Panc1 (cell line): ENCODE measurements around the gene MSTO1. TPM values are rescaled to one million over a fixed set of nuclear protein-coding genes. Genes with fewer than 3 reads are reported as not detected.
"Not testable (repeated sequence)": the region's sequence is repeated elsewhere in the genome, so short reads cannot be mapped to it uniquely, and the experiment has no call there.

Experiments used
- ATAC-seq: fragments of 200-7000 bp; cut with Tn5 transposase; 2 replicates; pipeline ENCODE4 v1.9.1; 2020; ENCODE audit warnings: mild to moderate bottlenecking, moderate library complexity
- BruUV-seq: library from RNA; stranded (reverse); fragments of 400-500 nt; replicated peaks from 2 replicates; lab custom pipeline; 2021; lab: Mats Ljungman, UMichigan
- CTCF ChIA-PET: fragments of 300-600 bp; sonication (Branson Sonifier 250); formaldehyde crosslinking; loops from one replicate; lab custom pipeline; 2022; ENCODE audit warnings: antibody characterized with exemption; lab: Charles Lee
- POLR2A ChIA-PET: fragments of 300-600 bp; sonication (Branson Sonifier 250); formaldehyde crosslinking; loops from one replicate; lab custom pipeline; 2022; ENCODE audit warnings: antibody characterized with exemption; lab: Charles Lee
- DNase-seq: peaks from one replicate; pipeline ENCODE4 v3.0.0-alpha.2; 2010; ENCODE audit warnings: low read depth, low spot score
- H3K27ac ChIP-seq: 2 replicates; pipeline ENCODE4 v1.5.1; 2011; ENCODE audit warnings: mild to moderate bottlenecking, low read length, inconsistent platforms
- H3K27me3 ChIP-seq: fragments of 200-500 bp; sonication (Bioruptor generic); 2 replicates; pipeline ENCODE4 v1.6.0; 2014; ENCODE audit warnings: low read length, inconsistent platforms; ENCODE audit not compliant: control insufficient read depth, insufficient read depth
- H3K36me3 ChIP-seq: fragments of 200-500 bp; sonication (Bioruptor generic); 2 replicates; pipeline ENCODE4 v1.5.1; 2014; ENCODE audit warnings: inconsistent platforms, mild to moderate bottlenecking, low read length, moderate library complexity; ENCODE audit not compliant: control insufficient read depth, insufficient read depth
- H3K4me1 ChIP-seq: 2 replicates; pipeline ENCODE4 v1.5.1; 2011; ENCODE audit warnings: inconsistent platforms, mild to moderate bottlenecking, low read length, moderate library complexity; ENCODE audit not compliant: control insufficient read depth, insufficient read depth
- H3K4me3 ChIP-seq, 2 experiments: 2 replicates each; pipeline ENCODE4 v1.5.1; 2011 to 2012; ENCODE audit warnings: low read depth in 2 of 2, low read length in 2 of 2, mild to moderate bottlenecking in 2 of 2, inconsistent platforms in 1 of 2, moderate library complexity in 1 of 2
- H3K9me3 ChIP-seq: fragments of 200-500 bp; sonication (Bioruptor generic); 2 replicates; pipeline ENCODE4 v1.5.1; 2014; ENCODE audit warnings: low read depth, mild to moderate bottlenecking, inconsistent platforms, low read length, moderate library complexity; ENCODE audit not compliant: control insufficient read depth, insufficient read depth
- POLR2AphosphoS5 ChIP-seq: IDR thresholded peaks from 2 replicates; pipeline ENCODE4 v1.6.1; 2012; ENCODE audit warnings: mild to moderate bottlenecking, low read depth, low read length, moderate library complexity
- SIN3A ChIP-seq: IDR thresholded peaks from 2 replicates; pipeline ENCODE4 v1.6.1; 2012; ENCODE audit warnings: low read depth, mild to moderate bottlenecking, low read length, moderate library complexity, borderline replicate concordance; ENCODE audit not compliant: insufficient read depth
- TCF7L2 ChIP-seq: IDR thresholded peaks from 2 replicates; pipeline ENCODE4 v1.6.1; 2011; ENCODE audit warnings: mild to moderate bottlenecking, low read depth, low read length, inconsistent platforms
- in situ Hi-C: cut with HindIII; loops from 2 replicates; pipeline ENCODE4 v1.10.0; 2016; ENCODE audit warnings: low sequenced_read_pairs, low pct_unique_long_range_greater_than_20kb
- intact Hi-C: fragments of 100-400 bp; cut with micrococcal nuclease; formaldehyde crosslinking; loops from one replicate; pipeline ENCODE4 v1.10.0; 2022; ENCODE audit not compliant: unreplicated experiment
- total RNA-seq: library from RNA; stranded (reverse); gene quantifications from one replicate; pipeline ENCODE4 v1.2.1, GENCODE V29; 2021; ENCODE audit not compliant: unreplicated experiment
- TF ChIP-seq, protein P1 (sequence below): fragments of 450-650 bp; IDR thresholded peaks from 2 replicates; pipeline ENCODE4 v1.5.1; 2017; ENCODE audit warnings: mild to moderate bottlenecking
- TF ChIP-seq, protein P2 (sequence below), 2 experiments: IDR thresholded peaks; 2 replicates each; pipeline ENCODE4 v1.6.1; 2011 to 2012; ENCODE audit warnings: low read depth in 2 of 2, control low read depth in 1 of 2, low read length in 1 of 2, mild to moderate bottlenecking in 1 of 2, moderate library complexity in 1 of 2; ENCODE audit not compliant: insufficient read depth in 1 of 2

MSTO1 gene
- total RNA-seq, 1 experiment from 2014 or later = 60.9 TPM

DNA sequence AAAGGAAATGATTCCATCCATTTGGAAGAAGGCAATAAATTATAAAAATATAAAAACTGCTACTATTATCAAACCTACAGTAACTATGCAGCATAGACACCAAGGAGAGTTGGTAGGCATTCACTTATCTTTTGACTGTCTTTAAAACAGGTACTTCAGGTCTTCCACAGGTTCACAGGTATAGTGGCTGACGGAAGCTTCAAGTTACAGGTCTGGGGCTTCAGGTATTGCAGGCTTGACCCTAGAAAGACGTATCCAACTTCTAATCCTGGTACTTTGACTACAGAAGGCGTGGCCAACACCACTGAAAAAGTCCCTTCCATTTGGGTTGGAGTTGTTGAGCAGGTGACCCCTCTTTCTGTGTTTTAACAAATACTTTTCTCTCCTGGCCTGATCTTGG, 42.9 kb downstream of the MSTO1 start:
- no peak overlapping the region for H3K27ac ChIP-seq
- no peaks in the 10 kb centered on the region for H3K36me3 ChIP-seq
- intact Hi-C loops = no loop called here
- ATAC-seq = no peak
- POLR2A ChIA-PET = interaction anchor here (0.6 kb wide), 1 partner anchor 102 kb away, joined by 4 read pairs; no protein-coding TSS in a partner anchor
- BruUV-seq = no TSS peak
- no peak overlapping the region for H3K4me3 ChIP-seq
- in situ Hi-C loops = no loop called here
- TF ChIP-seq TCF7L2 (no peak), SIN3A (no peak), POLR2AphosphoS5 (no peak)
- TF ChIP-seq, protein P1, sequence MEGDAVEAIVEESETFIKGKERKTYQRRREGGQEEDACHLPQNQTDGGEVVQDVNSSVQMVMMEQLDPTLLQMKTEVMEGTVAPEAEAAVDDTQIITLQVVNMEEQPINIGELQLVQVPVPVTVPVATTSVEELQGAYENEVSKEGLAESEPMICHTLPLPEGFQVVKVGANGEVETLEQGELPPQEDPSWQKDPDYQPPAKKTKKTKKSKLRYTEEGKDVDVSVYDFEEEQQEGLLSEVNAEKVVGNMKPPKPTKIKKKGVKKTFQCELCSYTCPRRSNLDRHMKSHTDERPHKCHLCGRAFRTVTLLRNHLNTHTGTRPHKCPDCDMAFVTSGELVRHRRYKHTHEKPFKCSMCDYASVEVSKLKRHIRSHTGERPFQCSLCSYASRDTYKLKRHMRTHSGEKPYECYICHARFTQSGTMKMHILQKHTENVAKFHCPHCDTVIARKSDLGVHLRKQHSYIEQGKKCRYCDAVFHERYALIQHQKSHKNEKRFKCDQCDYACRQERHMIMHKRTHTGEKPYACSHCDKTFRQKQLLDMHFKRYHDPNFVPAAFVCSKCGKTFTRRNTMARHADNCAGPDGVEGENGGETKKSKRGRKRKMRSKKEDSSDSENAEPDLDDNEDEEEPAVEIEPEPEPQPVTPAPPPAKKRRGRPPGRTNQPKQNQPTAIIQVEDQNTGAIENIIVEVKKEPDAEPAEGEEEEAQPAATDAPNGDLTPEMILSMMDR = no peak
- TF ChIP-seq, protein P2, sequence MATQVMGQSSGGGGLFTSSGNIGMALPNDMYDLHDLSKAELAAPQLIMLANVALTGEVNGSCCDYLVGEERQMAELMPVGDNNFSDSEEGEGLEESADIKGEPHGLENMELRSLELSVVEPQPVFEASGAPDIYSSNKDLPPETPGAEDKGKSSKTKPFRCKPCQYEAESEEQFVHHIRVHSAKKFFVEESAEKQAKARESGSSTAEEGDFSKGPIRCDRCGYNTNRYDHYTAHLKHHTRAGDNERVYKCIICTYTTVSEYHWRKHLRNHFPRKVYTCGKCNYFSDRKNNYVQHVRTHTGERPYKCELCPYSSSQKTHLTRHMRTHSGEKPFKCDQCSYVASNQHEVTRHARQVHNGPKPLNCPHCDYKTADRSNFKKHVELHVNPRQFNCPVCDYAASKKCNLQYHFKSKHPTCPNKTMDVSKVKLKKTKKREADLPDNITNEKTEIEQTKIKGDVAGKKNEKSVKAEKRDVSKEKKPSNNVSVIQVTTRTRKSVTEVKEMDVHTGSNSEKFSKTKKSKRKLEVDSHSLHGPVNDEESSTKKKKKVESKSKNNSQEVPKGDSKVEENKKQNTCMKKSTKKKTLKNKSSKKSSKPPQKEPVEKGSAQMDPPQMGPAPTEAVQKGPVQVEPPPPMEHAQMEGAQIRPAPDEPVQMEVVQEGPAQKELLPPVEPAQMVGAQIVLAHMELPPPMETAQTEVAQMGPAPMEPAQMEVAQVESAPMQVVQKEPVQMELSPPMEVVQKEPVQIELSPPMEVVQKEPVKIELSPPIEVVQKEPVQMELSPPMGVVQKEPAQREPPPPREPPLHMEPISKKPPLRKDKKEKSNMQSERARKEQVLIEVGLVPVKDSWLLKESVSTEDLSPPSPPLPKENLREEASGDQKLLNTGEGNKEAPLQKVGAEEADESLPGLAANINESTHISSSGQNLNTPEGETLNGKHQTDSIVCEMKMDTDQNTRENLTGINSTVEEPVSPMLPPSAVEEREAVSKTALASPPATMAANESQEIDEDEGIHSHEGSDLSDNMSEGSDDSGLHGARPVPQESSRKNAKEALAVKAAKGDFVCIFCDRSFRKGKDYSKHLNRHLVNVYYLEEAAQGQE (IDR thresholded peaks at IDR 0.05; ENCODE audit: insufficient read depth in 1 of 2, low read depth in 2 of 2, low read length in 1 of 2) = no peak
- no peaks in the 10 kb centered on the region for H3K27me3 ChIP-seq
- CTCF ChIA-PET = interaction anchor here (0.6 kb wide), 2 partner anchors 11 to 103 kb away, joined by 3 to 5 read pairs; no protein-coding TSS in a partner anchor
- H3K9me3 ChIP-seq = peaks cover 8% of the 10 kb centered on the region; the same call in 1 of the 2 replicates
- DNase-seq = no peak
- peaks cover 16% of the 10 kb centered on the region for H3K4me1 ChIP-seq

DNA sequence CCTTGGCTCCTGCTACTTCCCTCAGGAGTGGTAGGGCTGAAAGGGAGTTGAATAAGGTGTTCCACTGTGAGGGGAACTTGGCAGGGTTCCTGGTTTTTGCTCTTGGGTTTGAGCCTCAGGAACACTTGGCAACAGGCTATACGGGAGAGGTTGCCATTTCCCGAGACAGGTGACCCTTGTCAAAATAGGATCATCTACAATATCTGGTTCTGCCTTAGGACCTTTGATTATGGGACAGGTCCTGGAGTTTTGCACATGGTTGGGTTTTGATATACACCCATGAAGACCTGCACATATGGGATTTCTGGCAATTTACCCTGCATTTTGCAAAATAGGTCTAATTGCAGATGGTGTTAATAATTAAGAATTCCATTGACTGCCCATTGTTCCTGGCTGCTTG, 47.4 kb downstream of the MSTO1 start:
- Histone ChIP-seq H3K4me3 (no peak overlapping the region), H3K27ac (no peak overlapping the region), H3K27me3 (no peaks in the 10 kb centered on the region), H3K4me1 (no peaks in the 10 kb centered on the region), H3K36me3 (peaks cover 4% of the 10 kb centered on the region; the same call in 1 of the 2 replicates), H3K9me3 (no peaks in the 10 kb centered on the region)
- BruUV-seq = no TSS peak
- TF ChIP-seq, protein P1 = no peak
- TF ChIP-seq SIN3A = no peak
- TF ChIP-seq TCF7L2 = no peak
- TF ChIP-seq POLR2AphosphoS5 = no peak
- TF ChIP-seq, protein P2 (IDR thresholded peaks at IDR 0.05; ENCODE audit: insufficient read depth in 1 of 2, low read depth in 2 of 2, low read length in 1 of 2) = no peak
- no peak for DNase-seq
- intact Hi-C loops = no loop called here
- CTCF ChIA-PET = no interaction called here
- POLR2A ChIA-PET = no interaction called here
- in situ Hi-C loops = no loop called here
- 0 out of 2 replicates have a peak, but pooled peaks have one; percentile 15 for ATAC-seq

DNA sequence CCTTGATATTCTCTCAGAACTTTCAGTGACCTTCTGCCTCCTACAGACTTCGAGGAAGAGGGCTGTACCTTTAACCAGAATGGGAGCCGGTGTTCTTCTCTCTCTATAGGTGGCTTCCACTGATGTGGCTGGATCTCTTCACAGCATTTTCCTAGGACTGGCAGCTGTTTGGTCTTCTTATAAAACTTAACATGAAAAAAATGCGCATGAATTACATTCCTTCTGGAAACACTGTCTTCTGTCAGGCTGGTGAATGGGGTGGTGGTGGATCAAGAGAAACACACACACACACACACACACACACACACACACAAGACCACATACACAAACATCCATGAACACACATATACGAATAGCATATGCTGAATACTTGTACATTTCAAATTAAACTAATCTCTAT, 51.2 kb downstream of the MSTO1 start:
- ATAC-seq, DNase-seq, H3K27ac ChIP-seq, H3K27me3 ChIP-seq, H3K36me3 ChIP-seq, CTCF ChIA-PET, in situ Hi-C loops, POLR2A ChIA-PET, H3K9me3 ChIP-seq, H3K4me1 ChIP-seq, BruUV-seq, H3K4me3 ChIP-seq, intact Hi-C loops: not testable (repeated sequence)
